ENCODE results near the gene PKP1. TPM values are rescaled to one million over a fixed set of nuclear protein-coding genes. Genes with fewer than 3 reads are reported as not detected.

Gene PKP1
- total and polyA plus RNA-seq, 2 of the 4 experiments (the other 2 are of a cell fraction), result 0.18 to 0.36 TPM

DNA sequence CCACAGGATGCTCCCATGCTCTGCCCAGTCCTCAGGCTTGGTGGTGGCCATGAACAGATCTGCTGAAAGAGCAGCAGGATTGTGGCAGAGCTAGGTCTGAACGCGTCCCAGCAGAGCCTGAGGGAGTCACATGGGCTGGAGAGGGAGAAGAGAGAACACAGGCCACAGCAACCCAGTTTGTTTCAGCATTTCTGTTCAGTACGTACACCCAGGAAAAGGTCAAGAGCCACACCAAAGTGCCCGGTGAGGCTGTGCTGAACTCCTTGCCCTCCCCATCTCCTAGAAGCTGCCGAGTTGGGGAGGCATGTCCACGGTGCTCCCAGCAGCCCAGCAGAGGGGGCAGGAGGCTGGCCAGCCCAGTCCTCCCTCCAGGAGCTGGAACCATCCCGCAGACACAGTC is 5.5 kb downstream of the PKP1 start:
- ATAC-seq (ENCODE audit: low read depth) (no peak), DNase-seq (no peak)
- Histone ChIP-seq H2BK5ac (ENCODE audit: low read depth, low read length, poor library complexity, severe bottlenecking) (no peak overlapping the region), H3K4me3 (ENCODE audit: insufficient read depth, low read depth, low read length) (no peak overlapping the region), H3K23ac (ENCODE audit: low read depth, low read length) (no peak overlapping the region), H2BK120ac (ENCODE audit: low read depth, low read length) (no peak overlapping the region), H3K18ac (ENCODE audit: low read depth, low read length) (no peak overlapping the region), H4K20me1 (ENCODE audit: insufficient read depth, low read length) (no peaks in the 10 kb centered on the region), H4K91ac (ENCODE audit: insufficient read depth, low read depth, low read length) (no peak overlapping the region), H2BK20ac (ENCODE audit: low read depth, low read length) (no peak overlapping the region), H3K4me1 (ENCODE audit: control insufficient read depth, insufficient read depth, low read length) (no peaks in the 10 kb centered on the region), H3K9me3 (ENCODE audit: control insufficient read depth, insufficient read depth, low read length) (no peaks in the 10 kb centered on the region; the same call in 1 of the 2 replicates), H3K4me2 (ENCODE audit: low read depth, low read length) (no peak overlapping the region), H4K8ac (ENCODE audit: low read depth in 2 of 2, low read length in 2 of 2) (no peak overlapping the region), H3K36me3 (ENCODE audit: control insufficient read depth, insufficient read depth, low read length) (no peaks in the 10 kb centered on the region), H3K4ac (ENCODE audit: low read depth, low read length) (no peak overlapping the region), H3K27ac (ENCODE audit: insufficient read depth, low read length) (no peak overlapping the region), H3K79me1 (ENCODE audit: low read depth in 1 of 2, low read length in 2 of 2) (no peaks in the 10 kb centered on the region), H3K56ac (ENCODE audit: extremely low read depth, insufficient read depth, low read length) (no peak overlapping the region), H2AK5ac (ENCODE audit: low read depth, low read length) (no peak overlapping the region), H2BK15ac (ENCODE audit: low read depth, low read length) (no peak overlapping the region), H2AK9ac (replicated peaks; ENCODE audit: low read depth, low read length, poor library complexity) (no peak overlapping the region), H2AFZ (replicated peaks; ENCODE audit: low read length, poor library complexity) (no peak overlapping the region), H3K9ac (ENCODE audit: low read depth, low read length) (no peak overlapping the region), H3K14ac (replicated peaks; ENCODE audit: low read depth, low read length) (no peak overlapping the region), H3K9me1 (ENCODE audit: insufficient read depth, low read length) (no peaks in the 10 kb centered on the region), H4K5ac (ENCODE audit: low read depth, low read length) (no peak overlapping the region), H3K27me3 (ENCODE audit: control insufficient read depth, insufficient read depth, low read length) (peaks cover 85% of the 10 kb centered on the region)
- dilution Hi-C loops (cut with HindIII; ENCODE audit: low sequenced_read_pairs, unreplicated experiment), result no loop called here
- BruUV-seq (replicated peaks), result no TSS peak
- 40% methylated on average over 4 of the region's 7 CpGs; no CpG with 5 or more reads in 1 of the 2 experiments for WGBS, 2 experiments (ENCODE audit: extremely low coverage in 2 of 2, insufficient read length in 1 of 2)
- TF ChIP-seq MXI1 (IDR thresholded peaks at IDR 0.05; ENCODE audit: borderline replicate concordance, low read depth, low read length) (no peak), MAFK (IDR thresholded peaks at IDR 0.05; ENCODE audit: low read depth, low read length) (no peak), ELK1 (IDR thresholded peaks at IDR 0.05; ENCODE audit: borderline replicate concordance, low read depth, low read length) (no peak), RCOR1 (IDR thresholded peaks at IDR 0.05; ENCODE audit: insufficient replicate concordance, low read length) (no peak), MAZ (IDR thresholded peaks at IDR 0.05; ENCODE audit: borderline replicate concordance, low read depth, low read length) (no peak)
- POLR2A ChIA-PET (ENCODE audit: unreplicated experiment), result interaction anchor here (0.7 kb wide), 1 partner anchor 12 kb away, joined by 3 read pairs; no protein-coding TSS in a partner anchor
- CTCF ChIA-PET, result interaction anchor here (0.5 kb wide), 1 partner anchor 119 kb away, joined by 3 read pairs; no protein-coding TSS in a partner anchor
- intact Hi-C loops (cut with micrococcal nuclease), result no loop called here
- in situ Hi-C loops (cut with MboI; ENCODE audit: low sequenced_read_pairs), result no loop called here

All from IMR-90 (cell line).